SK-N-SH (cell line): Measurements from ENCODE around the gene DRD2. TPM values are rescaled to one million over a fixed set of nuclear protein-coding genes. Genes with fewer than 3 reads are reported as not detected.
"Not testable (repeated sequence)": the region's sequence is repeated elsewhere in the genome, so short reads cannot be mapped to it uniquely, and the experiment has no call there.

Experiments
- CTCF ChIA-PET: fragments of 300-600, 350-600 bp; formaldehyde crosslinking; extraction: SDS; loops from one replicate; lab custom pipeline; 2021; lab: Yijun Ruan, JAX
- POLR2A ChIA-PET: fragments of 350-600 bp; sonication (Branson Sonifier 250); formaldehyde crosslinking; extraction: SDS; loops from one replicate; lab custom pipeline; 2020; ENCODE audit warnings: antibody characterized with exemption, inconsistent platforms; lab: Yijun Ruan, JAX
- DNase-seq: peaks from one replicate; pipeline ENCODE4 v3.0.0; 2012
- H2AFZ ChIP-seq: fragments of 200-600 bp; sonication (generic); 2 replicates; pipeline ENCODE4 v1.8.1; 2016; ENCODE audit warnings: antibody characterized with exemption, mild to moderate bottlenecking, low read depth
- H3F3A ChIP-seq: fragments of 200-600 bp; sonication (generic); replicated peaks from 2 replicates; pipeline ENCODE3; 2016; ENCODE audit warnings: antibody characterized with exemption, mild to moderate bottlenecking; ENCODE audit not compliant: insufficient read depth
- H3K27ac ChIP-seq, 2 experiments: fragments of 200-500 bp in 1 of 2; fragments of 200-600 bp in 1 of 2; sonication (Bioruptor generic) in 1 of 2; sonication (generic), shearing (Covaris generic) in 1 of 2; 2 replicates each; pipeline versions ENCODE4 v1.5.1 to v1.6.1; 2014 to 2016; ENCODE audit warnings: low read depth in 2 of 2, inconsistent platforms in 1 of 2, low read length in 1 of 2, mild to moderate bottlenecking in 1 of 2, mixed read lengths in 1 of 2
- H3K27me3 ChIP-seq: fragments of 200-600 bp; sonication (generic), shearing (Covaris generic); 2 replicates; pipeline ENCODE4 v1.6.1; 2016; ENCODE audit warnings: mixed run types; ENCODE audit not compliant: insufficient read depth
- H3K36me3 ChIP-seq, 2 experiments: fragments of 200-500 bp in 1 of 2; fragments of 200-600 bp in 1 of 2; sonication (Bioruptor generic) in 1 of 2; sonication (generic) in 1 of 2; replicated peaks in 1 of 2; 2 replicates each; pipeline versions ENCODE3 to v1.5.1; 2014 to 2016; ENCODE audit warnings: low read length in 1 of 2, mild to moderate bottlenecking in 1 of 2; ENCODE audit not compliant: insufficient read depth in 2 of 2, control insufficient read depth in 1 of 2
- H3K4me1 ChIP-seq, 2 experiments: fragments of 200-500 bp in 1 of 2; fragments of 200-600 bp in 1 of 2; sonication (Bioruptor generic) in 1 of 2; sonication (generic), shearing (Covaris generic) in 1 of 2; 2 replicates each; pipeline versions ENCODE4 v1.5.1 to v1.6.1; 2014 to 2016; ENCODE audit warnings: low read depth in 1 of 2, low read length in 1 of 2, mixed run types in 1 of 2; ENCODE audit not compliant: insufficient read depth in 2 of 2, control insufficient read depth in 1 of 2
- H3K4me2 ChIP-seq: fragments of 200-600 bp; sonication (generic), shearing (Covaris generic); 2 replicates; pipeline ENCODE4 v1.6.1; 2017; ENCODE audit warnings: mixed run types
- H3K4me3 ChIP-seq, 2 experiments: fragments of 200-500 bp in 1 of 2; fragments of 200-600 bp in 1 of 2; sonication (Bioruptor generic) in 1 of 2; sonication (generic), shearing (Covaris generic) in 1 of 2; 2 replicates each; pipeline versions ENCODE4 v1.5.1 to v1.8.1; 2014 to 2016; ENCODE audit warnings: low read depth in 2 of 2, inconsistent platforms in 1 of 2, low read length in 1 of 2, mild to moderate bottlenecking in 1 of 2, mixed read lengths in 1 of 2, moderate library complexity in 1 of 2
- H3K79me2 ChIP-seq: fragments of 200-600 bp; sonication (generic); 2 replicates; pipeline ENCODE4 v1.8.1; 2017; ENCODE audit warnings: mild to moderate bottlenecking; ENCODE audit not compliant: insufficient read depth
- H3K9ac ChIP-seq: fragments of 200-600 bp; sonication (generic); 2 replicates; pipeline ENCODE4 v1.6.1; 2017; ENCODE audit warnings: mixed run types
- H3K9me2 ChIP-seq: fragments of 200-600 bp; sonication (generic); 2 replicates; pipeline ENCODE4 v1.6.1; 2017; ENCODE audit warnings: mixed run types
- H3K9me3 ChIP-seq: fragments of 200-600 bp; sonication (generic); 2 replicates; pipeline ENCODE4 v1.6.1; 2017; ENCODE audit warnings: mixed run types, mild to moderate bottlenecking, moderate library complexity
- H4K20me1 ChIP-seq: fragments of 200-600 bp; sonication (generic); 2 replicates; pipeline ENCODE4 v1.6.1; 2017; ENCODE audit warnings: mild to moderate bottlenecking, mixed run types; ENCODE audit not compliant: insufficient read depth
- GATA2 ChIP-seq: sonication (generic); formaldehyde crosslinking; IDR thresholded peaks from 2 replicates; pipeline ENCODE4 v1.5.0; 2020; ENCODE audit warnings: mild to moderate bottlenecking, missing genetic modification reagents
- IRF3 ChIP-seq: fragments of 150-350 bp; IDR thresholded peaks from 2 replicates; pipeline ENCODE4 v1.6.1; 2016; ENCODE audit warnings: mild to moderate bottlenecking, low read depth, low read length
- PBX3 ChIP-seq: IDR thresholded peaks from 2 replicates; pipeline ENCODE4; 2012
- RFX5 ChIP-seq: IDR thresholded peaks from 2 replicates; pipeline ENCODE4 v1.6.1; 2012; ENCODE audit warnings: mild to moderate bottlenecking, improper control_type of control experiment, low read length
- TEAD4 ChIP-seq: IDR thresholded peaks from 2 replicates; pipeline ENCODE4 v1.4.0; 2012; ENCODE audit warnings: mild to moderate bottlenecking, borderline replicate concordance; ENCODE audit not compliant: insufficient read depth
- WGBS: methylation state at CpG from one replicate; pipeline ENCODE4 v1.1.6; 2017; ENCODE audit warnings: low lambda C conversion rate; 5-methylcytosine and 5-hydroxymethylcytosine counted together
- polyA plus RNA-seq, 3 experiments: library from polyadenylated mRNA; depleted of rRNA; stranded (reverse); fragments of >200 nt; gene quantifications; 2 replicates each; pipeline ENCODE4 v1.2.3, GENCODE V29; 2012
- TF ChIP-seq, protein P1 (sequence below): fragments of 150-350 bp; IDR thresholded peaks from 2 replicates; pipeline ENCODE4 v1.6.1; 2017; ENCODE audit warnings: antibody characterized with exemption, low read length, low read depth, borderline replicate concordance
- TF ChIP-seq, protein P2 (sequence below): IDR thresholded peaks from 2 replicates; pipeline ENCODE4 v1.4.0; 2012; ENCODE audit warnings: low read depth
- TF ChIP-seq, protein P3 (sequence below): IDR thresholded peaks from 2 replicates; pipeline ENCODE4 v1.6.1; 2012; ENCODE audit warnings: mild to moderate bottlenecking, low read depth, low read length, moderate library complexity

Gene DRD2
- 0.10 and 0.18 TPM in 2 replicates for polyA plus RNA-seq (2012; rRNA removed)
- polyA plus RNA-seq (2012; cell fraction: cytosol; rRNA removed): 0.06 and 0.39 TPM in 2 replicates
- polyA plus RNA-seq (2012; cell fraction: nucleus; rRNA removed): 0.05 and 0.12 TPM in 2 replicates

GRCh38 chr11:113475160-113475761, at the start of gene DRD2:
TSS of gene DRD2 (minus strand) at chr11:113475398. CDS start at chr11:113424651, 50,747 bp downstream.
- Histone ChIP-seq H3K9me2 (no peaks in the 10 kb centered on the region), H3K9ac (no peak within 1 kb of the TSS), H3K79me2 (no peaks in the 10 kb centered on the region), H3K4me3 (peak within 1 kb of the TSS in 1 of 2 experiments; percentile 50; a peak in 2 of 4 replicates), H3K4me2 (peak within 1 kb of the TSS; percentile 63; the same call in 1 of the 2 replicates), H4K20me1 (no peaks in the 10 kb centered on the region)
- POLR2A ChIA-PET: interaction anchor here (0.9 to 1.0 kb wide), 2 partner anchors 23 to 161 kb away, joined by 3 read pairs; no protein-coding TSS in a partner anchor
- TF ChIP-seq IRF3: no peak
- no peak for TF ChIP-seq RFX5
- TF ChIP-seq, protein P1, sequence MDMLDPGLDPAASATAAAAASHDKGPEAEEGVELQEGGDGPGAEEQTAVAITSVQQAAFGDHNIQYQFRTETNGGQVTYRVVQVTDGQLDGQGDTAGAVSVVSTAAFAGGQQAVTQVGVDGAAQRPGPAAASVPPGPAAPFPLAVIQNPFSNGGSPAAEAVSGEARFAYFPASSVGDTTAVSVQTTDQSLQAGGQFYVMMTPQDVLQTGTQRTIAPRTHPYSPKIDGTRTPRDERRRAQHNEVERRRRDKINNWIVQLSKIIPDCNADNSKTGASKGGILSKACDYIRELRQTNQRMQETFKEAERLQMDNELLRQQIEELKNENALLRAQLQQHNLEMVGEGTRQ: no peak
- TF ChIP-seq PBX3: no peak
- TF ChIP-seq GATA2 (CRISPR knock-in tag): no peak
- no peak for TF ChIP-seq TEAD4
- TF ChIP-seq, protein P2, sequence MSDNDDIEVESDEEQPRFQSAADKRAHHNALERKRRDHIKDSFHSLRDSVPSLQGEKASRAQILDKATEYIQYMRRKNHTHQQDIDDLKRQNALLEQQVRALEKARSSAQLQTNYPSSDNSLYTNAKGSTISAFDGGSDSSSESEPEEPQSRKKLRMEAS: no peak
- TF ChIP-seq, protein P3, sequence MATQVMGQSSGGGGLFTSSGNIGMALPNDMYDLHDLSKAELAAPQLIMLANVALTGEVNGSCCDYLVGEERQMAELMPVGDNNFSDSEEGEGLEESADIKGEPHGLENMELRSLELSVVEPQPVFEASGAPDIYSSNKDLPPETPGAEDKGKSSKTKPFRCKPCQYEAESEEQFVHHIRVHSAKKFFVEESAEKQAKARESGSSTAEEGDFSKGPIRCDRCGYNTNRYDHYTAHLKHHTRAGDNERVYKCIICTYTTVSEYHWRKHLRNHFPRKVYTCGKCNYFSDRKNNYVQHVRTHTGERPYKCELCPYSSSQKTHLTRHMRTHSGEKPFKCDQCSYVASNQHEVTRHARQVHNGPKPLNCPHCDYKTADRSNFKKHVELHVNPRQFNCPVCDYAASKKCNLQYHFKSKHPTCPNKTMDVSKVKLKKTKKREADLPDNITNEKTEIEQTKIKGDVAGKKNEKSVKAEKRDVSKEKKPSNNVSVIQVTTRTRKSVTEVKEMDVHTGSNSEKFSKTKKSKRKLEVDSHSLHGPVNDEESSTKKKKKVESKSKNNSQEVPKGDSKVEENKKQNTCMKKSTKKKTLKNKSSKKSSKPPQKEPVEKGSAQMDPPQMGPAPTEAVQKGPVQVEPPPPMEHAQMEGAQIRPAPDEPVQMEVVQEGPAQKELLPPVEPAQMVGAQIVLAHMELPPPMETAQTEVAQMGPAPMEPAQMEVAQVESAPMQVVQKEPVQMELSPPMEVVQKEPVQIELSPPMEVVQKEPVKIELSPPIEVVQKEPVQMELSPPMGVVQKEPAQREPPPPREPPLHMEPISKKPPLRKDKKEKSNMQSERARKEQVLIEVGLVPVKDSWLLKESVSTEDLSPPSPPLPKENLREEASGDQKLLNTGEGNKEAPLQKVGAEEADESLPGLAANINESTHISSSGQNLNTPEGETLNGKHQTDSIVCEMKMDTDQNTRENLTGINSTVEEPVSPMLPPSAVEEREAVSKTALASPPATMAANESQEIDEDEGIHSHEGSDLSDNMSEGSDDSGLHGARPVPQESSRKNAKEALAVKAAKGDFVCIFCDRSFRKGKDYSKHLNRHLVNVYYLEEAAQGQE: peak; percentile 80
- TF ChIP-seq, all 33 proteins: peak for 1
- H3F3A ChIP-seq: no peaks in the 10 kb centered on the region
- DNase-seq: peak; percentile 86
- peak within 1 kb of the TSS in 1 of 2 experiments; percentile 58; a peak in 1 of 4 replicates for H3K27ac ChIP-seq
- H3K9me3 ChIP-seq: no peaks in the 10 kb centered on the region
- no peak within 1 kb of the TSS for H2AFZ ChIP-seq
- CTCF ChIA-PET: interaction anchor here (0.7 to 1.5 kb wide), 3 partner anchors 21 to 158 kb away, joined by 3 to 4 read pairs (median 3); no protein-coding TSS in a partner anchor
- H3K4me1 ChIP-seq: peaks cover 0 to 37% of the 10 kb centered on the region in 2 experiments; a peak in 1 of 4 replicates
- 37% methylated on average over 7 of the region's 65 CpGs for WGBS
- peaks cover 12% of the 10 kb centered on the region; the same call in 1 of the 2 replicates for H3K27me3 ChIP-seq
- no peaks in the 10 kb centered on the region for H3K36me3 ChIP-seq

- H3F3A ChIP-seq, H2AFZ ChIP-seq, H3K9ac ChIP-seq, H4K20me1 ChIP-seq, DNase-seq, H3K9me2 ChIP-seq, H3K36me3 ChIP-seq, POLR2A ChIA-PET, H3K4me1 ChIP-seq, H3K4me3 ChIP-seq, H3K9me3 ChIP-seq, H3K27me3 ChIP-seq, H3K79me2 ChIP-seq, H3K4me2 ChIP-seq, H3K27ac ChIP-seq: not testable (repeated sequence)
- 71% methylated on average over 15 of the region's 24 CpGs for WGBS
- CTCF ChIA-PET: interaction anchor here (5.6 kb wide), 1 partner anchor 9 kb away, joined by 45 read pairs; no protein-coding TSS in a partner anchor
Measured at GRCh38 chr11:113523906-113524305, 48.7 kb upstream of the DRD2 start.
